HG03280 (cell line): ENCODE results near the gene CLBA1.
"Not testable (repeated sequence)": the region's sequence is repeated elsewhere in the genome, so short reads cannot be mapped to it uniquely, and the experiment has no call there.

Experiments
- ATAC-seq: cut with Tn5 transposase; IDR thresholded peaks from one replicate; pipeline ENCODE4 v1.9.1; 2021; ENCODE audit warnings: mild to moderate bottlenecking, moderate library complexity; ENCODE audit not compliant: unreplicated experiment

Gene CLBA1

GRCh38 chr14:104985675-104986486, at the start of gene CLBA1:
Gene CLBA1 (plus strand): TSS chr14:104985788. CDS start chr14:104986432, 644 bp downstream.
- ATAC-seq = peak; percentile 91

- ATAC-seq = no peak
Measured at GRCh38 chr14:104935955-104936354, 49.6 kb upstream of the CLBA1 start.

GRCh38 chr14:104936361-104937155, 49.0 kb upstream of the CLBA1 start:
- no peak for ATAC-seq

DNA sequence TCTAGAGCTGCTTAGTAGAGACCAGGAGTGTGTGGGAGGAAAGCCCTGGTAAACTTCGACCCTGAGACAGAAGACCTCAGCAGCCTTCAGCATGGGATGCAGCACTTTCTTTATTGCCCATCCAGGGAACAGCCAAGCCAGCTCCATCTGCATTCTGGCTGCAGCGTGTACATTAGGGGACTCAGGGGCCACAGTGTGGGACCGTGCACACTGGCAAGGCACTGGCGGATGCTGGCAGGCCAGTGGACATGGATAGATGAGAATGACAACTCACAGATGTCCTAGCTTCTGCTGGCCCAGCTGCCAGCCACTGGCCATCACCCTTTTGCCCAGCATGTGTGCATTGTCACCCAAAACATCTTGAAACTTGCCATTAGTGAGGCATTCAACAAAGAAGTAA, 48.4 kb upstream of the CLBA1 start:
- ATAC-seq = no peak

- no peak for ATAC-seq
Measured at GRCh38 chr14:104937694-104938365, 47.8 kb upstream of the CLBA1 start.

GRCh38 chr14:104938436-104938835, 47.2 kb upstream of the CLBA1 start:
- no peak for ATAC-seq

DNA sequence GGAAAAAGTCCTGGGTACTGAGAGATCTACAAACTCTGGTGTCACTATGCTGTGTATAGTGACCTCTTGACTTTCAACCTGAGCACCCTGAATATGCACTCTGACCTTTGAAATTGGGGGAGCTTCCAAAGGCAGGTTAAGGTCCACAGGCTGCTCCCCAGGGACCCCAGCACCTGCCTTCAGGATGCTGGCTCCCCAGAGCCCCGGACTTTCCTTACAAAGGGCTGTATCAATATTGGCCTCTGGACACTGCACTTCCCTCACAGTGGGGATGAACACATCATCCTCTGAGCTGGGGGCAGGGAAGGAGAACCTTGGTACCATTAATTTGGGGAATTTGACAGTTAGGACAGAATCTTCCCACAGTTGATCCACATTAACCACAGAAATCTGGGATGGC, 46.6 kb upstream of the CLBA1 start:
- ATAC-seq = no peak

- ATAC-seq = no peak
Measured at GRCh38 chr14:104939666-104940410, 45.8 kb upstream of the CLBA1 start.

- ATAC-seq = no peak
Measured at GRCh38 chr14:104940526-104941150, 45.0 kb upstream of the CLBA1 start.

- ATAC-seq = no peak
Measured at GRCh38 chr14:104941508-104942365, 43.9 kb upstream of the CLBA1 start.

GRCh38 chr14:104942586-104942985, 43.0 kb upstream of the CLBA1 start:
- no peak for ATAC-seq

DNA sequence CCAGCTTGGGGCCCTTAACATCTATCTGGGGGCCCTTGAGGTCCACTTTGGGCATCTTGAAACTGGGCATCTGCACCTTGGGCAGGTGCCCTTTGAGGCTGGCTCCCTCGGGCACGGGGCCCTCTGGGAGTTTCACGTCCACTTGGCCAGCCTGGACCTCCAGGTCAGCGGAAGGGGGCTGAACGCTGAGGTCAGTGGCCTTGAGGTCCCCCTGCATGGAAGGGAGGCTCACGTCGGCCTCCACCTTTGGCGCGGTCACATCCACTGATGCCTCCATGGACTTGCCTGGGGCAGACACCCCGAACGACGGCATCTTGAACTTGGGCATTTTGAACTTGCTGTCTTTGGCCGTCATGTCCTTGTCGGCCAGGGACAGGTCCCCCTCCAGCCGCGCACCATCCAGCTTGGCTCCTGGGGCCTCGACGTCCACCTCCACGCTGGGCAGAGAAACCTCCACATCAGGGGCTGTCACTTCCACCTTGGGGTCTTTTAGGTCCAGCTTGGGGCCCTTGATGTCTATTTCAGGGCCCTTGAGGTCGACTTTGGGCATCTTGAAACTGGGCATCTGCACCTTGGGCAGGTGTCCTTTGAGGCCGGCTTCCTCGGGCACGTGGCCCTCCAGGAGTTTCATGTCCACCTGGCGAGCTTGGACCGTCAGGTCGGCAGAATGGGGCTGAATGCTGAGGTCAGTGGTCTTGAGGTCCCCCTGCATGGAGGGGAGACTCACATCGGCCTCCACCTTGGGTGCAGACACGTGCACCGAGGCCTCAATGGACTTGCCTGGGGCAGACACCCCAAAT, 42.2 kb upstream of the CLBA1 start:
- ATAC-seq = not testable (repeated sequence)

DNA sequence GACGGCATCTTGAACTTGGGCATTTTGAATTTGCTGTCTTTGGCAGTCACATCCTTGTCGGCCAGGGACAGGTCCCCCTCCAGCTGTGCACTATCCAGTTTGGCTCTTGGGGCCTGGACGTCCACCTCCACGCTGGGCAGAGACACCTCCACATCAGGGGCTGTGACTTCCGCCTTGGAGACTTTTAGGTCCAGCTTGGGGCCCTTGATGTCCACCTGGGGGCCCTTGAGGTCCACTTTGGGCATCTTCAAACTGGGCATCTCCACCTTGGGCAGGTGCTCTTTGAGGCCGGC, 41.6 kb upstream of the CLBA1 start:
- ATAC-seq = not testable (repeated sequence)

DNA sequence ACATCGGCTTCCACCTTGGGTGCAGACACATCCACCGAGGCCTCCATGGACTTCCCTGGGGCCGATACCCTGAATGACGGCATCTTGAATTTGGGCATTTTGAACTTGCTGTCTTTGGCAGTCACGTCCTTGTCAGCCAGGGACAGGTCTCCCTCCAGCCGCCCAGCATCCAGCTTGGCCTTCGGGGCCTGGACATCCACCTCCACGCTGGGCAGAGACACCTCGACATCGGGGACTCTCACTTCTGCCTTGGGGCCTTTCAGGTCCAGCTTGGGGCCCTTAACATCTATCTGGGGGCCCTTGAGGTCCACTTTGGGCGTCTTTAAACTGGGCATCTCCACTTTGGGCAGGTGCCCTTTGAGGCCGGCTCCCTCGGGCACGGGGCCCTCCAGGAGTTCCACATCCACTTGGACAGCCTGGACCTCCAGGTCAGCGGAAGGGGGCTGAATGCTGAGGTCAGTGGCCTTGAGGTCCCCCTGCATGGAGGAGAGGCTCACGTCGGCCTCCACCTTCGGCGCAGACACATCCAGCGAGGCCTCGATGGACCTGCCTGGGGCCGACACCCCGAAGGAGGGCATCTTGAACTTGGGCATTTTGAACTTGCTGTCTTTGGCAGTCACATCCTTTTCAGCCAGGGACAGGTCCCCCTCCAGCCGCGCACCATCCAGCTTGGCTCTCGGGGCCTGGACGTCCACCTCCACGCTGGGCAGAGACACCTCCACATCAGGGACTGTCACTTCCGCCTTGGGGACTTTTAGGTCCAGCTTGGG, 41.0 kb upstream of the CLBA1 start:
- ATAC-seq = not testable (repeated sequence)

- not testable (repeated sequence) for ATAC-seq
Measured at GRCh38 chr14:104945266-104945665, 40.3 kb upstream of the CLBA1 start.

GRCh38 chr14:104945986-104946965, 39.3 kb upstream of the CLBA1 start:
- not testable (repeated sequence) for ATAC-seq

GRCh38 chr14:104947201-104947600, 38.4 kb upstream of the CLBA1 start:
- ATAC-seq = not testable (repeated sequence)
